Right ventricle myocardium inferior (tissue), 1 donor: ENCODE data around the gene TTC5. TPM values are rescaled to one million over a fixed set of nuclear protein-coding genes. Genes with fewer than 3 reads are reported as not detected.
A peak's percentile ranks its signal among the peaks of the same experiment; 100 is the strongest.
"Not testable (repeated sequence)": the region's sequence is repeated elsewhere in the genome, so short reads cannot be mapped to it uniquely, and the experiment has no call there.

ENCODE experiments used
- ATAC-seq: fragments of 200-7000 bp; cut with Tn5 transposase; one replicate; pipeline ENCODE4 v1.9.1; 2020; ENCODE audit warnings: mild to moderate bottlenecking, moderate library complexity
- DNase-seq: peaks from one replicate; pipeline ENCODE4 v3.0.0; 2021; ENCODE audit errors: missing footprints
- intact Hi-C: fragments of 100-400 bp; cut with DNase I; formaldehyde crosslinking; loops from one replicate; pipeline ENCODE4 v1.11.0; 2022
- long read RNA-seq: library from polyadenylated mRNA; unstranded; transcript quantifications from one replicate; pipeline ENCODE4 v2.0.0, GENCODE V29; 2021
- total RNA-seq: library from RNA; stranded (reverse); fragmentation: NEBNext Ultra II Directional; extraction: Animal tissue kit (Norgen Biotek cat#: 25700); gene quantifications from one replicate; pipeline ENCODE4 v1.2.1, GENCODE V29; 2021
- donor health status: DM: no; HTN: yes; CAD: no; lungs with severe emphysema.

Gene TTC5
- total RNA-seq: 10.0 TPM
- long read RNA-seq, full-length matches to known transcripts: 6 of 6 reads
- long read RNA-seq, partial matches to known transcripts: 0 of 6 reads
- long read RNA-seq, other reads (novel, unspliced or antisense): 0 of 6 reads

DNA sequence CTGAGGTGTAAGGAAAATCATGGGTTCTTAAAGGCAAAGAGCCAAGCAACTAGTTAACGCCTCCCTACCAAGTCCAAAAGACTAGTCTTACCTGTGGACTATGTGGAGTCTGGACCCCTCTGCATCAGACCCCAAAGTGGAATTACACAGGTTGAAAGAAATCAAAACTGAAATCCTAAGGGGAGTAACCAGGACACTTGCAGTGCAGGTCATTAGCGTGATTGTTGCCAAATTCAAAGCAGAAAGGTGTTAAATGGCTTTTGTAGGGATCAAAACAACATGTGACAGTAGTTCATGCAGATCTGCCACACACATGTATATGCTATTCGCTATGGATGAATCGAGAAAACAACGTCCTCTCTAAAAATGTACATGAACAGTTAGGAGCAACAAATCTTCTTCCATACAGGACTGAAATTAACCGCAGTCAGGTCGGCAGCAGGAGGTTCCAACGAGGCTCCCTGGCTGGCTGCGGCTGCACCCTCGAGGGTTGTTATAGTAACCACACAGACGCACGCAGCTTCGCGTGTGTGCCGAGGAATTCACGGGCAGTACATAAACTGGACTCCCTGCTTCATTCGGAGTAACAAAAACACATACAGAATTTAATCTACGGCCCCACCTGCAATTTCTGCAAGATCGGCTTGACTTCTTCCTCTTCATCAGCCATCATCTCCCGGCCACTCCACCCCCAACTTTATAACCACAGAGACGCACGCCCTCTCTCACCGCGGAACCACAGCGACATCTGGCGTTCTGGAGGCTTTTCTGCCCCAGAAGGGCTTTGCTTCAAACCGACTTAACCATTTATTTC, at the start of gene TTC5:
TSS of gene TTC5 (minus strand) at position 687 of the 814 bp plus-strand sequence. CDS start at position 673, 14 bp downstream.
- DNase-seq (peak; percentile 93), ATAC-seq (peak; percentile 98)
- intact Hi-C loops: no loop called here

DNA sequence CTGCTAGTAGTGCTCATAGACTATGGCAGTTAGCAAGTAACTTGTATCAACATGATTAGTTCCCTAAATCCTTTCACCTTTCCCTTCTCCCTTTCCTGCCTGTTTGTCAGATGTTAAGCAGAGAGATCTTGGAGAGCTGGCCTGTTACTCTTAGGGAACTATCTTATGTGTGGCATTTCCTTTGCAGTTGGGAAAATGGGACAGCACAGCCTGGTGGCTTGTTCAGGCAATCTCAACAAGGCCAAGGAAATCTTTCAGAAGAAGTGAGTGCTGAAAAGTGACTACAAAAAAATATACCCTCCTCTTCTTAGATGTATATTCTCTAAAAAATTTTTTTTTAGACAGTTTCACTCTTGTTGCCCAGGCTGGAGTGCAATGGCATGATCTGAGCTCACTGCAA, 45.1 kb upstream of the TTC5 start:
- intact Hi-C loops: no loop called here
- no peak for DNase-seq
- no peak for ATAC-seq

DNA sequence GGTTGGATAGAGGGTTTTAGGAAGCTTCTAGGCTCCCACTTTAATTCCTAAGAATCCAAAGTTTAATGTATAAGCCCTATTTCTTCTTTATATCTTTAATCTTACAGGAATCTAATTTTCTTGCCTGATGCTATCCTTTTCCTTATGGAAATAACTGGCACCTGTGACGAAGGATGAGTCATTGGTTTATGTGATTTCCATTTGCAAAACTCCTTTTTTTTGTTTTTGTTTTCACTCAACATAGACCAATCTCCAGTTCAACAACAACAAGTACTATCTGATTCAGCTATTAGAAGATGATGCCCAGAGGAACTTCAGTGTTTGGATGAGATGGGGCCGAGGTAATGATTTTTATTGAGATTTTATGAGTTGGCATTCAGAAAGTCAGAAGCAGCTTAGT, 44.5 kb upstream of the TTC5 start:
- no peak for DNase-seq
- ATAC-seq: no peak
- intact Hi-C loops: no loop called here

DNA sequence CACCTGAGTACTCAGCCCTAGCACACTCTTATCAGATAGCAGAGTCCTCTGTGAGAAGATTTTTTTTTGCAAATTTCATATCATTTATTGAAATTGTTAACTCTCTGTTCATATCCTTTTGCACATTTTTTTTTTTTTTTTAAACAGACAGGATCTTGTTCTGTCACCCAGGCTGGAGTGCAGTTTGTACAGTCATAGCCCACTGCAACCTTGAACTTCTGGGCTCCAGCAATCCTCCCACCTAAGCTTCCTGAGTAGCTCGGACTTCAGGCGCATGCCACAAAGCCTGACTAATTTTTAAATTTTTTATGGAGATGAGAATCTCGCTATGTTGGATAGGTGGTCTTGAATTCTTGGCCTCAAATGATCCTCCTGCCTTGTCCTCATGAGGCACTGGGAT, 42.0 kb upstream of the TTC5 start:
- ATAC-seq (no peak), DNase-seq (no peak)
- intact Hi-C loops: no loop called here

GRCh38 chr14:20346713-20347112, 41.0 kb upstream of the TTC5 start:
- DNase-seq (no peak), ATAC-seq (no peak)
- intact Hi-C loops: no loop called here

GRCh38 chr14:20345366-20345765, 39.6 kb upstream of the TTC5 start:
- ATAC-seq (no peak), DNase-seq (no peak)
- intact Hi-C loops: no loop called here

DNA sequence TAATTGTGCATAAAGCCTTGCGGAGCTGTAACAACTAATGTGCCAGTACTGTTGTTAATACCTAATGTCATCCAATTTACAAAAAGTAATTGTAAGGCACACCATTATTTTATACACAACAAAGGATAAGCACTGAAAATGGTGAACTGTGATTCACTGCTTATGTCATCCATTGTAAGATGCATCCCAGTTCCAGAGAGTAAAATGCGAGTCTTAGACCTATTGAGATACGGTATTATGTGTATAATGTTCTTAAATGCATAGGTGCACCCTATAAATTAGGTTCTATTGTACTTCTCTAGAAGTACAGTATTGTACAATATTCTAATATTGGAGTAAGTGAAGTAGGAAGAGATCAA, 38.1 kb upstream of the TTC5 start:
- intact Hi-C loops: loop anchor here (1.0 to 2.0 kb wide), 3 partner anchors 11 to 117 kb away; partner anchors contain the start of genes CCNB1IP1, PIP4P1 and TEP1
- no peak for ATAC-seq

DNA sequence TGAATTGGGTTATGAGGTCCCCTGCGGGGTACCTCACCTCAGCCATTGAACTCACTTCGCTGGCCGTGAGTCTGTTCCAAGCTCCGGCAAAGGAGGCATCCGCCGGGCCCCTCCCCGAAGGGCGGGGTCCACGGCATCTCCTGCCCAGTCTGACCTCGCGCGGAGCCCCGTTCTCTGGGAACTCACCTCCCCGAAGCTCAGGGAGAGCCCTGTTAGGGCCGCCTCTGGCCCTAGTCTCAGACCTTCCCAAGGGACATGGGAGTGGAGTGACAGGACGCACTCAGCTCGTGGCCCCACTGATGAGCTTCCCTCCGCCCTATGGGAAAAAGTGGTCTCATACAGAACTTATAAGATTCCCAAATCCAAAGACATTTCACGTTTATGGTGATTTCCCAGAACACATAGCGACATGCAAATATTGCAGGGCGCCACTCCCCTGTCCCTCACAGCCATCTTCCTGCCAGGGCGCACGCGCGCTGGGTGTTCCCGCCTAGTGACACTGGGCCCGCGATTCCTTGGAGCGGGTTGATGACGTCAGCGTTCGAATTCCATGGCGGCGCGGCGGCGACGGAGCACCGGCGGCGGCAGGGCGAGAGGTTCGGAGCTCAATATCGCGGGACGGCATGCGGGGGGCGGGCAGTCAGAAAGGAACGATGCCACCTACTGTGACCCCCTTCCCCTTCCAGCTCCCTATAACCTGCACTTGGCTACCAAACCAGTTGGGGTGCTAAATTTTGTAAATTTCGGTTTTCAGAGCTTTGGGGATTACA, 37.5 kb upstream of the TTC5 start, which contains the start of gene PARP2:
TSS of gene PARP2 (plus strand) at position 544 of the 770 bp plus-strand sequence. CDS start at position 551, 7 bp downstream.
- intact Hi-C loops: loop anchor here (1.0 to 2.0 kb wide), 3 partner anchors 10 to 118 kb away; partner anchors contain the start of genes CCNB1IP1, PIP4P1 and TEP1
- DNase-seq (peak; percentile 98), ATAC-seq (peak; percentile 98)

More for the DNA sequence above, 38.1 kb upstream of the TTC5 start:
- DNase-seq: no peak

DNA sequence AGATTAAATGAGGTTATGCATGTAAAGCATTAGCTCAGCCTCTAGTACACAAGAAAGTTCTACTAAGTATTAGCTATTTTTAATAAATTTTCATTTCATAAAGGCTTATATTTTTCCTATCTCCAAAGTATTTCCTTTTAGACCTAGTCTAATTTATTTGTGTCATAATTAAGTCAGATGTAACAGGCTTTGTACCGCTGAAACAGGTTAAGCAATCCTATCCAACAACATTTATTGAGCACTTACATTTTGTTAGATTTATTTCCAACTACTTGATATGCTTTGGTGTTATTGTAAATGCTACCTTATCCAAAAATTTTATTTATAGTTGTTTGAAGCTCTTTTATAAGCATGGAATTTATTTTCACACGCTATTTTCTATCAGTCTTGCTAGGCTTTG, 35.9 kb upstream of the TTC5 start:
- DNase-seq (no peak), ATAC-seq (no peak)
- intact Hi-C loops: loop anchor here (2.0 kb wide), 1 partner anchor 119 kb away; the partner anchor contains the start of gene PIP4P1

GRCh38 chr14:20341032-20341431, 35.3 kb upstream of the TTC5 start:
- intact Hi-C loops, DNase-seq, ATAC-seq: not testable (repeated sequence)

- DNase-seq: no peak
- ATAC-seq: no peak
- intact Hi-C loops: loop anchor here (5.0 kb wide), 1 partner anchor 348 kb away; the partner anchor contains the start of gene RNASE4
Measured at GRCh38 chr14:20334017-20334416, 28.3 kb upstream of the TTC5 start.

- intact Hi-C loops: loop anchor here (1.0 to 5.0 kb wide), 3 partner anchors 10 to 349 kb away; partner anchors contain the start of genes PARP2, PIP4P1 and RNASE4
- DNase-seq: no peak
- no peak for ATAC-seq
Measured at GRCh38 chr14:20333494-20333841, 27.7 kb upstream of the TTC5 start.

- DNase-seq: no peak
- intact Hi-C loops: loop anchor here (1.0 to 5.0 kb wide), 3 partner anchors 10 to 349 kb away; partner anchors contain the start of genes PARP2, PIP4P1 and RNASE4
- ATAC-seq: peak; percentile 98
Measured at GRCh38 chr14:20332788-20333493, 27.2 kb upstream of the TTC5 start, which contains the start of gene CCNB1IP1. TSS of gene CCNB1IP1 (minus strand) at chr14:20333279. CDS start at chr14:20316523, 16,756 bp downstream.

GRCh38 chr14:20332431-20332787, 26.7 kb upstream of the TTC5 start:
- DNase-seq (no peak), ATAC-seq (peak; percentile 59)
- intact Hi-C loops: loop anchor here (2.0 to 5.0 kb wide), 2 partner anchors 128 to 350 kb away; partner anchors contain the start of genes PIP4P1 and RNASE4

- intact Hi-C loops: loop anchor here (2.0 to 5.0 kb wide), 2 partner anchors 64 to 351 kb away; partner anchors contain the start of gene RNASE4
- ATAC-seq (no peak), DNase-seq (no peak)
Measured at GRCh38 chr14:20331053-20331613, 25.4 kb upstream of the TTC5 start.

GRCh38 chr14:20329355-20329754, 23.6 kb upstream of the TTC5 start:
- DNase-seq: no peak
- intact Hi-C loops: no loop called here
- no peak for ATAC-seq

DNA sequence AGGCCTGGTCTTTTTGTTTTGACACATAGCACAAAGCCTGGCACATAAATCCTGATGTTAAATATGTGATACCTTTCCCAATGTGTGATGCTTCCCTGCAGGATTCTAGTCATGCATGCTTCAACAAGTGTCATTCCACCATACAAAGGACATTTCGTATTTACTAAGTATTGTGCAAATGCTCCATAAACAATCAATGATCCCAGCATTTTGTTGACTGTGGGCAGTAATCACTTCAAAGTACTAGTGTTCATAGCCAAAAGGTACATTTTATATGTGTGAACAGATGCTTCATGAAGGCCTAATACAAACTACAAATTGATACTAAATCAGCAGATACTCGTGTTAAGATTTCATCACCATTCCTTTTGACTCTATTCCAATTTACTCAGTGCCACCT, 23.0 kb upstream of the TTC5 start:
- DNase-seq (no peak), ATAC-seq (no peak)
- intact Hi-C loops: no loop called here
